ENCODE measurements around the gene C15orf39. TPM values are rescaled to one million over a fixed set of nuclear protein-coding genes. Genes with fewer than 3 reads are reported as not detected.
A peak's percentile ranks its signal among the peaks of the same experiment; 100 is the strongest.

Gene C15orf39
- polyA plus RNA-seq, 3 donors = 8.9 to 80.7 (median 18.2) TPM

DNA sequence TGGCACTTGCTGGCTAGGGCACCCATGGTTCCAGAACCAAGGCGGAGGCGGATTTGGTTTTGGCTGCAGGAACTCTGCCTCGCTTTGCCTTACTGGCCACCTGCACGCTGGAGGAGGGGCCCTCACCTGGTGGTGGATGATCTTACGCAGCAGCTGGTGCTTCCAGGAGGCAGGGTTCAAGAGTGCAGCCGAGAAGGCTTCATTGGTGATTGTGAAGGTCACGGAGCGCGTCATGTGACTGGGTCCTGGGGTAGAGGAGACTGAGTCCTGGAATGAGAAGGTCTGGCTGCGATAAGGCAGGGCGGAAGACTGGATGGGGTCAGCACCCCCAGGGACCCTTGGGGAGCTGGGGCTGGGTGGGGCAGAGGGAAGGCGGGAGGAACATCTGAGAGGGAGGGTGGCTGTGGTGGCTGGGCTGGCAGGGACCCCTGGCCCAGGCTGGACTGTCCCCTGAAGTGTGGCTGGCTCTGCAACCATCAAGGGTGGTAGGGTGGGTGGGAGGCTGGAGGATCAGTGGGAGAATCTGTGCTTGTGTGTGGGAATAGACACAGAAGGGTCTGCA, 30.7 kb downstream of the C15orf39 start:
- no peaks in the 10 kb centered on the region for H3K9me3 ChIP-seq (replicated peaks in 1 of 2; ENCODE audit: control insufficient read depth in 1 of 2, insufficient read depth in 1 of 2, low read length in 2 of 2)
- no peaks in the 10 kb centered on the region for H3K36me3 ChIP-seq (replicated peaks in 1 of 2; ENCODE audit: control insufficient read depth in 1 of 2, insufficient read depth in 2 of 2, low read length in 2 of 2)
- H4K20me1 ChIP-seq (ENCODE audit: insufficient read depth, low read length) = no peaks in the 10 kb centered on the region
- no peaks in the 10 kb centered on the region for H3K4me1 Mint-ChIP-seq
- no peaks in the 10 kb centered on the region for H3K4me1 ChIP-seq (ENCODE audit: control insufficient read depth in 1 of 2, insufficient read depth in 2 of 2, low read length in 2 of 2)
- intact Hi-C loops (cut with micrococcal nuclease) = loop anchor here in 1 of 2 donors (10.0 kb wide), 1 partner anchor 72 kb away; no protein-coding TSS in a partner anchor
- H3K4me2 ChIP-seq (replicated peaks; ENCODE audit: extremely low read depth, low read length, poor library complexity, severe bottlenecking) = no peak overlapping the region
- peaks cover 0 to 3% (median 0%) of the 10 kb centered on the region in 7 donors for H3K9me3 Mint-ChIP-seq
- H3K27ac ChIP-seq (ENCODE audit: low read depth in 1 of 2, low read length in 2 of 2) = no peak overlapping the region
- TF ChIP-seq, protein P1, sequence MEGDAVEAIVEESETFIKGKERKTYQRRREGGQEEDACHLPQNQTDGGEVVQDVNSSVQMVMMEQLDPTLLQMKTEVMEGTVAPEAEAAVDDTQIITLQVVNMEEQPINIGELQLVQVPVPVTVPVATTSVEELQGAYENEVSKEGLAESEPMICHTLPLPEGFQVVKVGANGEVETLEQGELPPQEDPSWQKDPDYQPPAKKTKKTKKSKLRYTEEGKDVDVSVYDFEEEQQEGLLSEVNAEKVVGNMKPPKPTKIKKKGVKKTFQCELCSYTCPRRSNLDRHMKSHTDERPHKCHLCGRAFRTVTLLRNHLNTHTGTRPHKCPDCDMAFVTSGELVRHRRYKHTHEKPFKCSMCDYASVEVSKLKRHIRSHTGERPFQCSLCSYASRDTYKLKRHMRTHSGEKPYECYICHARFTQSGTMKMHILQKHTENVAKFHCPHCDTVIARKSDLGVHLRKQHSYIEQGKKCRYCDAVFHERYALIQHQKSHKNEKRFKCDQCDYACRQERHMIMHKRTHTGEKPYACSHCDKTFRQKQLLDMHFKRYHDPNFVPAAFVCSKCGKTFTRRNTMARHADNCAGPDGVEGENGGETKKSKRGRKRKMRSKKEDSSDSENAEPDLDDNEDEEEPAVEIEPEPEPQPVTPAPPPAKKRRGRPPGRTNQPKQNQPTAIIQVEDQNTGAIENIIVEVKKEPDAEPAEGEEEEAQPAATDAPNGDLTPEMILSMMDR (IDR thresholded peaks at IDR 0.05) = no peak
- no peak overlapping the region for H3K27ac Mint-ChIP-seq
- no peaks in the 10 kb centered on the region for H3K36me3 Mint-ChIP-seq
- H3K27me3 Mint-ChIP-seq (ENCODE audit: low read depth in 3 of 3) = peaks cover 9 to 16% (median 12%) of the 10 kb centered on the region in 3 donors
- no peak overlapping the region for H3K9ac ChIP-seq (ENCODE audit: insufficient read depth, low read length, poor library complexity, severe bottlenecking)
- WGBS (ENCODE audit: insufficient coverage) = 95% methylated on average over 11 of the region's 12 CpGs
- H3K79me2 ChIP-seq (ENCODE audit: insufficient read depth, low read length) = no peaks in the 10 kb centered on the region
- no peak overlapping the region for H2AFZ ChIP-seq (ENCODE audit: insufficient read depth, low read depth, low read length, poor library complexity, severe bottlenecking)
- H3K4me3 Mint-ChIP-seq = peak overlapping the region in 1 of 2 donors; percentile 2
- no peaks in the 10 kb centered on the region for H3K27me3 ChIP-seq (ENCODE audit: control insufficient read depth in 2 of 2, insufficient read depth in 2 of 2, low read length in 2 of 2)
- H3K4me3 ChIP-seq (replicated peaks in 1 of 3; ENCODE audit: low read depth in 2 of 3, low read length in 3 of 3) = no peak overlapping the region
- DNase-seq = no peak

DNA sequence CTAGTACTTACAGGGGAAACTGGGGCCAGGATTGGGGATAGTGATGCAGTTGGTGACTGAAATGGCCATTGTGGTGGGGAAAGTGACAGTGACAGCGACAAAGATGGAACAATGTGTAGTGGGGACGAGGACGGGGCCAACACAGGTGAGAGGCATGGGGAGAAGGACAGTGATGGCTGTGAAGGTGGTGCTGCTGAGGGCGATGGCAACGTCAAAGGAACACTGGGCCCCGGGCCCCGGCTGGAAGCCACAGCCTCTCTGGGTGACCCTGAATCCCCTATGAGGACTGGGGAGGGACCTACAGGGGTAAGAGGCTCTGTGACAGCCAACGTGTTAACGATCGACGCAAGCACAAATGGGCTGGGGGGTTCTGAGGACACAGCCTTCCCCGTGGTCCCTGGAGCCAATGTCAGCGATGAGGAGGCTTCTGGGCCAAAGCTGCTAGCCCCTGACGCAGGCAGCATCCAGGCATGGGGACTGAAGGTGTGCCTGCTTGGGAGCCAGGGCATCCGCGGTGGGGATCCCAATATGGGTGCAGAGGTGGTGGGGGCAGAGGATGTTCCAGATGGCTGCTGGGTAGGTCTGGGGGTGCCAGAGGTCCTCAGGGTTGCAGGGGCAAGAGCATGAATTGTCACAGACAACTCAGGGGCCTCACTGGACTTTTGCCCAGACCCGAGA, 31.3 kb downstream of the C15orf39 start:
- H3K4me2 ChIP-seq (replicated peaks; ENCODE audit: extremely low read depth, low read length, poor library complexity, severe bottlenecking) = no peak overlapping the region
- peaks cover 0 to 3% (median 0%) of the 10 kb centered on the region in 7 donors for H3K9me3 Mint-ChIP-seq
- WGBS (ENCODE audit: insufficient coverage) = 98% methylated on average over 17 of the region's 17 CpGs
- no peaks in the 10 kb centered on the region for H3K27me3 ChIP-seq (ENCODE audit: control insufficient read depth in 2 of 2, insufficient read depth in 2 of 2, low read length in 2 of 2)
- H3K9ac ChIP-seq (ENCODE audit: insufficient read depth, low read length, poor library complexity, severe bottlenecking) = no peak overlapping the region
- H2AFZ ChIP-seq (ENCODE audit: insufficient read depth, low read depth, low read length, poor library complexity, severe bottlenecking) = no peak overlapping the region
- H3K79me2 ChIP-seq (ENCODE audit: insufficient read depth, low read length) = no peaks in the 10 kb centered on the region
- H3K4me3 Mint-ChIP-seq = no peak overlapping the region
- TF ChIP-seq, protein P1 (IDR thresholded peaks at IDR 0.05) = no peak
- H3K36me3 Mint-ChIP-seq = no peaks in the 10 kb centered on the region
- H3K4me1 ChIP-seq (ENCODE audit: control insufficient read depth in 1 of 2, insufficient read depth in 2 of 2, low read length in 2 of 2) = no peaks in the 10 kb centered on the region
- H3K4me3 ChIP-seq (replicated peaks in 1 of 3; ENCODE audit: low read depth in 2 of 3, low read length in 3 of 3) = no peak overlapping the region
- DNase-seq = no peak
- H4K20me1 ChIP-seq (ENCODE audit: insufficient read depth, low read length) = no peaks in the 10 kb centered on the region
- no peak overlapping the region for H3K27ac Mint-ChIP-seq
- intact Hi-C loops (cut with micrococcal nuclease) = loop anchor here in 1 of 2 donors (10.0 kb wide), 1 partner anchor 72 kb away; no protein-coding TSS in a partner anchor
- no peaks in the 10 kb centered on the region for H3K9me3 ChIP-seq (replicated peaks in 1 of 2; ENCODE audit: control insufficient read depth in 1 of 2, insufficient read depth in 1 of 2, low read length in 2 of 2)
- no peaks in the 10 kb centered on the region for H3K36me3 ChIP-seq (replicated peaks in 1 of 2; ENCODE audit: control insufficient read depth in 1 of 2, insufficient read depth in 2 of 2, low read length in 2 of 2)
- H3K4me1 Mint-ChIP-seq = no peaks in the 10 kb centered on the region
- H3K27me3 Mint-ChIP-seq (ENCODE audit: low read depth in 3 of 3) = peaks cover 8 to 16% (median 11%) of the 10 kb centered on the region in 3 donors
- H3K27ac ChIP-seq (ENCODE audit: low read depth in 1 of 2, low read length in 2 of 2) = no peak overlapping the region
